Esophagus muscularis mucosa (tissue), 4 donors: Measurements from ENCODE around the gene PAQR4. TPM values are rescaled to one million over a fixed set of nuclear protein-coding genes. Genes with fewer than 3 reads are reported as not detected.

Experiments
- DNase-seq: peaks from one replicate; pipeline ENCODE4 v3.0.0-alpha.2; 2017; ENCODE audit errors: extremely low spot score
- H3K27ac ChIP-seq, 4 donors: fragments of 200-600 bp; sonication (generic); replicated peaks in 1 of 4; 1 replicate in 3 of 4; 2 replicates in 1 of 4; pipeline ENCODE4 v1.5.1; 2016 to 2019; ENCODE audit warnings: mild to moderate bottlenecking in 1 of 4
- H3K27me3 ChIP-seq, 4 donors: fragments of 200-600 bp; sonication (generic); one replicate each; pipeline versions ENCODE4 v1.5.1 to v1.6.0; 2016 to 2019
- H3K36me3 ChIP-seq, 4 donors: fragments of 200-600 bp; sonication (generic); one replicate each; pipeline ENCODE4 v1.5.1; 2016 to 2019
- H3K4me1 ChIP-seq, 4 donors: fragments of 200-600 bp; sonication (generic); one replicate each; pipeline ENCODE4 v1.5.1; 2016 to 2019
- H3K4me3 ChIP-seq, 4 donors: fragments of 200-600 bp; sonication (generic); 1 replicate in 2 of 4; 2 replicates in 2 of 4; pipeline ENCODE4 v1.5.1; 2016 to 2019; ENCODE audit warnings: mild to moderate bottlenecking in 4 of 4, moderate library complexity in 1 of 4
- H3K9me3 ChIP-seq, 4 donors: fragments of 200-600 bp; sonication (generic); 1 replicate in 3 of 4; 2 replicates in 1 of 4; pipeline ENCODE4 v1.5.1; 2016 to 2019
- EP300 ChIP-seq: sonication (generic); formaldehyde crosslinking; IDR thresholded peaks from one replicate; pipeline ENCODE4 v1.6.1; 2017; ENCODE audit warnings: antibody characterized with exemption
- POLR2A ChIP-seq: fragments of 450-650 bp; IDR thresholded peaks from one replicate; pipeline ENCODE4 v1.6.1; 2017; ENCODE audit warnings: antibody characterized with exemption, moderate library complexity, mild to moderate bottlenecking, low read depth
- POLR2AphosphoS5 ChIP-seq, 2 donors: sonication (generic); formaldehyde crosslinking; IDR thresholded peaks; one replicate each; pipeline ENCODE4 v1.6.1; 2017; ENCODE audit warnings: antibody characterized with exemption in 2 of 2
- WGBS: methylation state at CpG from one replicate; pipeline ENCODE4 v1.1.5; 2018; 5-methylcytosine and 5-hydroxymethylcytosine counted together
- intact Hi-C: fragments of 100-400 bp; cut with DNase I; formaldehyde crosslinking; loops from one replicate; pipeline ENCODE4 v1.15.1; 2023
- total RNA-seq, 4 donors: library from RNA; depleted of rRNA; stranded (reverse); fragments of >200 nt; gene quantifications; one replicate each; pipeline versions ENCODE4 v1.1.0 to v1.2.1, GENCODE V29; 2016
- TF ChIP-seq, protein P1 (sequence below), 3 experiments: fragments of 200-600 bp in 2 of 3; fragments of 450-650 bp in 1 of 3; sonication (generic) in 2 of 3; IDR thresholded peaks; one replicate each; pipeline ENCODE4 v1.5.1; 2017 to 2019; ENCODE audit warnings: antibody characterized with exemption in 3 of 3, mild to moderate bottlenecking in 2 of 3, moderate library complexity in 1 of 3

PAQR4 gene
- total RNA-seq, 4 donors from 2014 or later = 2.2 to 7.5 (median 4.7) TPM

DNA sequence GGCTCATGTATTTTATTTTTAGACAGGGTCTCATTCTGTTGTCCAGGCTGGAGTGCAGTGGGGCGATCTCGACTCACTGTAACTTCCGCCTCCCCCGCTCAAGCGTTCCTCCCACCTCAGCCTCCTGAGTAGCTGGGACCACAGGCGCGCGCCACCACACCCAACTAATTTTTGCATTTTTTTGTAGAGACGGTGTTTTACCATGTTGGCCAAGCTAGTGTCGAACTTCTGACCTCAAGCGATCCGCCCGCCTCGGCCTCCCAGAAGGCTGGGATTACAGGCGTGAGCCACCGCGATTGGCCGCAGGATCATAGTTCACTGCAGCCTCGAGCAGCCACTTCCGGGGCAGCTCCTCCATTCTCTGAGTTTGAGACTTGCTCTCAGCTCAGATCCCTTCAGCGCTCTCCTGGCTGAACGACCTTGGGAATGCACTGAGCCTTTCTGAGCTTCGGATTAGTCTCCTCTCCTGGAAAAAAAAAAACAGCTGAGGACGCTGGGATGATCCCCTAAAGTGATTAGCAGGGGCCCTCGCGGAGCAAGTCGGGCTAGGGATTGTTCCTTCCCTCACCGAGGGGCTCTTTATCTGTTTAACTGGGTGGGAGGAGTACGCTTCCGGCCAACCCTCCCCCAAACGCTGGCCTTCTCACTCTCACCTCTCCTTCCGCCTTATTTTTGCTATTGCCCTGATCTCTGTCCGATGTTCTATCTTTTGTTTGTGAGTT, 12.2 kb downstream of the PAQR4 start:
- no peaks in the 10 kb centered on the region for H3K9me3 ChIP-seq
- DNase-seq = no peak
- peak overlapping the region; percentile 66 to 84 (median 72) for H3K4me3 ChIP-seq
- H3K4me1 ChIP-seq = peaks cover 28 to 47% (median 32%) of the 10 kb centered on the region in 4 donors
- no peak for TF ChIP-seq POLR2AphosphoS5 (IDR thresholded peaks at IDR 0.05)
- no peak for TF ChIP-seq POLR2A
- TF ChIP-seq EP300 = no peak
- TF ChIP-seq, protein P1, sequence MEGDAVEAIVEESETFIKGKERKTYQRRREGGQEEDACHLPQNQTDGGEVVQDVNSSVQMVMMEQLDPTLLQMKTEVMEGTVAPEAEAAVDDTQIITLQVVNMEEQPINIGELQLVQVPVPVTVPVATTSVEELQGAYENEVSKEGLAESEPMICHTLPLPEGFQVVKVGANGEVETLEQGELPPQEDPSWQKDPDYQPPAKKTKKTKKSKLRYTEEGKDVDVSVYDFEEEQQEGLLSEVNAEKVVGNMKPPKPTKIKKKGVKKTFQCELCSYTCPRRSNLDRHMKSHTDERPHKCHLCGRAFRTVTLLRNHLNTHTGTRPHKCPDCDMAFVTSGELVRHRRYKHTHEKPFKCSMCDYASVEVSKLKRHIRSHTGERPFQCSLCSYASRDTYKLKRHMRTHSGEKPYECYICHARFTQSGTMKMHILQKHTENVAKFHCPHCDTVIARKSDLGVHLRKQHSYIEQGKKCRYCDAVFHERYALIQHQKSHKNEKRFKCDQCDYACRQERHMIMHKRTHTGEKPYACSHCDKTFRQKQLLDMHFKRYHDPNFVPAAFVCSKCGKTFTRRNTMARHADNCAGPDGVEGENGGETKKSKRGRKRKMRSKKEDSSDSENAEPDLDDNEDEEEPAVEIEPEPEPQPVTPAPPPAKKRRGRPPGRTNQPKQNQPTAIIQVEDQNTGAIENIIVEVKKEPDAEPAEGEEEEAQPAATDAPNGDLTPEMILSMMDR (IDR thresholded peaks at IDR 0.05) = no peak
- intact Hi-C loops = no loop called here
- peaks cover 0 to 38% (median 4%) of the 10 kb centered on the region in 4 donors for H3K27me3 ChIP-seq
- 57% methylated on average over 33 of the region's 33 CpGs for WGBS
- peak overlapping the region in 1 of 4 donors; percentile 80 for H3K27ac ChIP-seq
- no peaks in the 10 kb centered on the region for H3K36me3 ChIP-seq

DNA sequence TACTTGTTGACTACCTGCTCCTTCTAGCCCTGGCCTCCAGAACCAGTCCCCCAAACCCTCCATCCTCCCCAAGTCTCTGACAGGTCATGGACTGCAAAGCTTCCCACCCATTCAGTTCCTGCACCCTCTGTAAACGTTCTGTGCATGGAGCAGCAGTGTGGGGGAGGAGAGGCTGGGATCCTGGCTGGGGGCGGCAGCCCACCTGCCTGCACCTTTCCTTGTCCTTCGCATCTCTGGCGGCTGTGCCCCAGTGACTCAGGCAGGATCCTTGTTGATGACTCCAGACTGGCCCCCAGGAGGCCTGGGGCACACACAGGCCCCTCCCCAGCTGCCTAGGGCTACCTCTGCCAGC, 12.7 kb downstream of the PAQR4 start:
- intact Hi-C loops = no loop called here
- no peak overlapping the region for H3K4me3 ChIP-seq
- peaks cover 0 to 34% (median 4%) of the 10 kb centered on the region in 4 donors for H3K27me3 ChIP-seq
- no peak overlapping the region for H3K27ac ChIP-seq
- WGBS = 64% methylated on average over 3 of the region's 4 CpGs
- H3K4me1 ChIP-seq = peaks cover 28 to 47% (median 32%) of the 10 kb centered on the region in 4 donors
- DNase-seq = no peak
- no peak for TF ChIP-seq EP300
- no peak for TF ChIP-seq POLR2AphosphoS5 (IDR thresholded peaks at IDR 0.05)
- TF ChIP-seq POLR2A = no peak
- TF ChIP-seq, protein P1 (IDR thresholded peaks at IDR 0.05) = no peak
- H3K9me3 ChIP-seq = no peaks in the 10 kb centered on the region
- H3K36me3 ChIP-seq = no peaks in the 10 kb centered on the region

DNA sequence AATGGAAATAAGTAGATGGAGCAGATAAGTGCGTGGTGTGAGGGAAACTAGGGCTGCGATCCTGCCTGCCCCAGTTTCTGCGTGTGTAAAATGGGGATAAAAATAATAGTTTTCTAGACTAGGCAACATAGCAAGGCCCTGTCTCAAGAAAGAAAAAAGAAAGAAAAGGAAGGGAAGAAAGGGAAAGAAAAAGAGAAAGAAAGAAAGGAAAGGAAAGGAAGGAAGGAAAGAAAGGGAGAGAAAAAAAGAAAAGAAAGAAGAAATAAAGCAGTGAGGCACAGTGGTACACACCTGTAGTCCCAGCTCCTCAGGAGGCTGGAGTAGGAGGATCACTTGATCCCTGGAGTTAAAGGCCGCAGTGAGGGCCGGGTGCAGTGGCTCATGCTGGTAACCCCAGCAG, 13.3 kb downstream of the PAQR4 start:
- no peaks in the 10 kb centered on the region for H3K9me3 ChIP-seq
- DNase-seq = no peak
- H3K36me3 ChIP-seq = no peaks in the 10 kb centered on the region
- no peak overlapping the region for H3K4me3 ChIP-seq
- H3K27ac ChIP-seq = no peak overlapping the region
- intact Hi-C loops = no loop called here
- whole genome bisulfite sequencing = 87% methylated on average over 5 of the region's 5 CpGs
- peaks cover 28 to 47% (median 32%) of the 10 kb centered on the region in 4 donors for H3K4me1 ChIP-seq
- H3K27me3 ChIP-seq = peaks cover 0 to 34% (median 4%) of the 10 kb centered on the region in 4 donors
- TF ChIP-seq POLR2A (no peak), POLR2AphosphoS5 (IDR thresholded peaks at IDR 0.05) (no peak), EP300 (no peak)
- TF ChIP-seq, protein P1 (IDR thresholded peaks at IDR 0.05) = no peak

DNA sequence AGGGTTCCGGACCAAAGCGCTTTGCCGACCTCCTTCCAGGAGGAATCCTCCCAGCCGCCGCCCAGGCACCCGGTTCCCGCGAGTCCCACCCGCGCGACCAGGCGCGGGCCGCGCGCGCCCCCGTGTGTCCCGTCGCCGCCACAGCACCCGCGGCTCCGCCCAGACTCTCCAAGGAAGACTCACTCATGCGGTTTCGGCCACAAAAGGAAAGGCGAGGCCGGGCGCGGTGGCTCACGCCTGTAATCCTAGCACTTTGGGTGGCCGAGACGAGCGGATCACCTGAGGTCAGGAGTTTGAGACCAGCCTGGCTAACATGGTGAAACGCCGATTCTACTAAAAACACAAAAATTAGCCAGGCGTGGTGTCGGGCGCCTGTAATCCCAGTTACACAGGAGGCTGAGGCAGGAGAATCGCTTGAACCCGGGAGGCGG, 14.6 kb downstream of the PAQR4 start:
- no peaks in the 10 kb centered on the region for H3K9me3 ChIP-seq
- intact Hi-C loops = no loop called here
- H3K4me3 ChIP-seq = peak overlapping the region; percentile 24 to 44 (median 32)
- peaks cover 0 to 35% (median 4%) of the 10 kb centered on the region in 4 donors for H3K27me3 ChIP-seq
- no peaks in the 10 kb centered on the region for H3K36me3 ChIP-seq
- no peak overlapping the region for H3K27ac ChIP-seq
- WGBS = 40% methylated on average over 14 of the region's 42 CpGs
- DNase-seq = peak; percentile 95
- TF ChIP-seq EP300 (no peak), POLR2AphosphoS5 (IDR thresholded peaks at IDR 0.05) (peak in 1 of 2 donors; percentile 40), POLR2A (no peak)
- TF ChIP-seq, protein P1 (IDR thresholded peaks at IDR 0.05) = peak in 2 of 3 experiments; percentile 95 to 96
- H3K4me1 ChIP-seq = peaks cover 28 to 47% (median 32%) of the 10 kb centered on the region in 4 donors
